Epithelial cell of prostate (primary cell): ENCODE measurements around the gene TMEM106C.

Source experiments
- DNase-seq: peaks from one replicate; pipeline ENCODE4 v3.0.0-alpha.2; 2011; ENCODE audit warnings: low read depth, low spot score
- H3K27ac ChIP-seq: fragments of 450-650 bp; 2 replicates; pipeline ENCODE4 v1.5.1; 2017; ENCODE audit warnings: mild to moderate bottlenecking

TMEM106C gene

DNA sequence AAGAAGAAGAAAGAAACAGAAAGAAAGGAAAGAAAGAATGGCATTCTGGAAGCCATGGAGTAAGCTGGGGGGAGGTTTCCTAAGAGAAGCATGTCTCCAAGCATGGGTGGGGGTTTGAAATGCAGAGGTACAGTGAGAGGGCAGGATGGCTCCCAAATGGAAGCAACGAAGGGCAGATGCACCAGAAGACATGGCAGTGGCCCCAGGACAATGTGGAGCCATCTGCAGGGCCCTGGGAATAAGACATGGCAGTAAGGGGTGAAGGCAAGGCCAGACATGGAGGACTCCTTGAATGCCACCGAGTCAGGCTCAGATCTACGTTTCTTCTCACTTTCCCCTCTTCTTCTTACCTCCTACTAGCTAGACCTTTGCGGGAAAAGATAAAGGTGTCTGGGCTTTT, 45.6 kb downstream of the TMEM106C start:
- DNase-seq: no peak
- H3K27ac ChIP-seq: no peak overlapping the region

- no peak overlapping the region for H3K27ac ChIP-seq
Measured at GRCh38 chr12:48009471-48009870, 46.1 kb downstream of the TMEM106C start.

DNA sequence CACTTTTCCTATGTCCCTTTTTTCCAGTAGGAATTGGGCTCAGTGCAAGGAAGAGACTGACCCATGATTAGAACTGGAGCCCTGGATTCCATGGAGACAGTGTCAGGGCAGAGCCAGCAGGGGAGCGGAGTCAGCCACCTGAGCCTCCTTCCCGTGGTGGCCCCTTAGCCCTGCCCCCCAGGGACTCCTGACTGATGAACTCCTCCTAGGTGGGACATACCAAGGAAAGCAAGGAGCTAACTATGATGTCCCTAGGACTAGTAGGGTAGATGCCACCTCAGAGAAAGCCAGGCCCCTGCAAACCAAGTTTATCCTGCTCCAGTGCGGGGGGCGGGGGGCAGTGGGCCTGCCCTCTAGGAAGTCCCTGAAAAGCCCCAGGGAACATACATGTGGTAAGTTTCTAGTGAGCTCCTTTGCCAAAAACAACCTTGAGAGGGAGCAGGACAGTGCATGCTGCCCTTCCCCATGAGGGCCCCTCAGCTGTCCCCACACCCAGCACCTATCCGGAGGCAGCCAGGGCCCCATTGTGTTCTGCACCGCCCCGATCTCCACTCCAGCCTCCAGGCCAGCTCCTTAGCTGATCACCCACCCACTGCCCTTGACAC, 47.1 kb downstream of the TMEM106C start:
- no peak overlapping the region for H3K27ac ChIP-seq
- DNase-seq: no peak

More at GRCh38 chr12:48009471-48009870, 46.1 kb downstream of the TMEM106C start:
- no peak for DNase-seq

DNA sequence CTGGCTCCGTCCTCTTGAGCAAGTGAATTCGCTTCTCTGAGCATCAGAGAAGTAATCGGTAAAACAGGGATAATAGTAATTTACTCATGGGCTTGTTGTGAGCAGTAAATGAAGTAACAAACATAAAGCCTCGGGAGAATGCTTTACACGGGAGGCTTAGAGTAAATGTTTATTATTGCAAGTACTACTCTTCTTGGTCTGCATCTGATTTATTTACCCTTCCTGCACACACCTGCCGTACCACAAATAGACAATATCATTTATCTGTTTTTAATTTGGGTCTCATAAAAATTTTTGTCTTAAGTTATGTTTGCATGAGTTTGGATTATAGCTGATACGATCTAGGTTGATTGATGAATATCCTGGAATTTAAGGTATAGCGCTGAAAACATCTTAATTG, 48.7 kb downstream of the TMEM106C start:
- no peak overlapping the region for H3K27ac ChIP-seq
- no peak for DNase-seq

GRCh38 chr12:48013287-48013686, 49.9 kb downstream of the TMEM106C start:
- DNase-seq: no peak
- no peak overlapping the region for H3K27ac ChIP-seq

GRCh38 chr12:48015129-48015528, 51.7 kb downstream of the TMEM106C start:
- no peak overlapping the region for H3K27ac ChIP-seq
- DNase-seq: no peak

DNA sequence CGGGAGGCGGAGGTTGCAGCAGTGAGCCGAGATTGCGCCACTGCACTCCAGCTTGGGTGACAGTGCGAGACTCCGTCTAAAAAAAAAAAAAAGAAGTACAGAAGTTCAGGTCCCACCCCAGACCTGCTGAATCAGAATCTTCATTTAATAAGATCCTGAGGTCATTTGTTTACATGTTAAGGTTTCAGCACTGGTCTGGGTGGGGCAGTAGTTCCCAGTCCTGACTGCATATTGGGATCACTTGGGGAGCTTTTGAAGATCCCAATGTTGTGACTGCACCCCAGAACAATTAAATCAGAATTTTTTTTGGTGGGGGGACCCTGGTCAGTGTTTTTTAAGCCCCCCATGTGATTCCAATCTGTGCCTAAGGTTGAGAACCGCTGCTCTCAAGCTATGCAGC, 52.6 kb downstream of the TMEM106C start:
- no peak overlapping the region for H3K27ac ChIP-seq
- no peak for DNase-seq

DNA sequence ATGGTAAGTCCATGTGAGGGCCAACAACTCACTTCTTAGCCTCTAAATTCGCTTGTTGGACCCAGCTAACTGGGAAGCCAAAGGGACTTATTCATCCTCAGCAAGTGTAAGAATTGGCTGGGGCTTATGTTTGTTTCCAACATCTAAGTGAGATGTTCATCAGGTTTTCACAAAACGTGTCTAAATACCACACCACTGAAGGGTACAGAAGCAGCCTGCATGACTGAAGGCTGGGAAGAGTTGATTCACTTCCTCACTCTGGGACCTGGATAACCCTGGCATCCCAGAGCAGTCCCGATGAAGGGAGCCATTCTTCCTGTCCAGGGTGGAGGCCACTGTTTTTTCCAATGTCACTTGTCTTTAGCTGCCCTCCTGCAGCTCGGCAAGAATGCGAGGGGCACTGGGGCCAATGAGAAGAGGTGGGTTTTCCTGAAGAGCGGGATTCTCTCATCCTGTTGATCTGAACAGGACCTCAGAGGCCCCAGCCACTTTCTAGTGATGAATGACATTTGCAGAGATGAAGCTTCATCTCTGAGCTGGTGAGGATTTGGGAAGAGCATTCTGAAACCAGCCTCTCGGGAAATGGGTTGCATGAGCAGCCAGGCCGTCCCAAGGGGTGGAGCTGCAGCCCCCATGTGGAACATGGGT, 53.1 kb downstream of the TMEM106C start:
- no peak overlapping the region for H3K27ac ChIP-seq
- DNase-seq: no peak

DNA sequence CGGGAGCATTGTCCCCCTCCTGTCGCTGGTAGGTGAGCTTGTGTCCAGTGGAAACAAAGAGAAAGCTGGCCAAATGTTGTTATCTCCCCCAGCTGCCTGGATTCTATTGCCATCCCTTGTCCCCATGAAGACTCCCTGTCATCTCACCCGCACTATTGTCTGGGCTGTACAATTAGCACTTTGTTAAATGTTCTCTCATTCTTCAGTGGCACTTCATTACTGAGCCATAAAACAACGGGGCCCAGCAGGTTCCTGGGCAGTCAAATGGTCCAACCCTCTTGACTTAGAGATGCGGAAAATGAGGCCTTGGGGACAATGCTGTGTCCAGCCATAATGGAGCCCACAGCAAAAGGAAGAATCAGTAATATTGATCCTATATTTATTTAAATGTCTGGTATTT, 54.1 kb downstream of the TMEM106C start:
- no peak overlapping the region for H3K27ac ChIP-seq
- DNase-seq: no peak

GRCh38 chr12:48017921-48018617, 54.7 kb downstream of the TMEM106C start:
- no peak for DNase-seq
- H3K27ac ChIP-seq: no peak overlapping the region
